Measurements from ENCODE around the gene OTOP3. TPM values are rescaled to one million over a fixed set of nuclear protein-coding genes. Genes with fewer than 3 reads are reported as not detected.

The OTOP3 gene
- total and polyA plus RNA-seq, 2 experiments from 2014 or later: not detected

DNA sequence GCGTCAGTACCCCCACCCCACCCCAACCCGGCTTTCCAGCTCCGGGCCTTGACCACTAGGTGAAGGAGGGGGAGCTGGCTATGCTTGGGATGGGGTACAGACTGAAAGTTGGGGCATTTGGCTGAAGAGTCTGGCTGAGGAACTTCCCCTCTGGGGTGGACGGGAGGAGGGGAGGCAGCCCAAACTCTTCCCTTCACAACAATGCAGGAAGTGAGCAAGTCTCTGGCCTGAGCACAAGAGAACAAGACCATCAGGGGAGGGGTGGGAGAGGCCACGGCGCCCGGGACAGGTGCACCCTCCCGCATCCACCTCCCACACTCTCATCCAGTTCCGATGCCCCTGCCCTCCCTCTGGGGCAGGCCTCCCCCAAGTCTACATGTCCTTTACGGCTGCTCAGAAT is 18.3 kb upstream of the OTOP3 start:
- no peaks in the 10 kb centered on the region; the same call in 2 of the 3 replicates for H3K36me3 Mint-ChIP-seq (ENCODE audit: low read depth)
- no peaks in the 10 kb centered on the region for H4K20me1 ChIP-seq (replicated peaks; ENCODE audit: insufficient read depth)
- H3K9me2 ChIP-seq (ENCODE audit: insufficient read depth): no peaks in the 10 kb centered on the region
- H2AFZ ChIP-seq: no peak overlapping the region
- ATAC-seq (no peak), DNase-seq (ENCODE audit: low spot score) (no peak)
- no peak overlapping the region for H3K27ac ChIP-seq (ENCODE audit: low read depth)
- no peak for TF ChIP-seq EZH2 (IDR thresholded peaks at IDR 0.05; ENCODE audit: low read depth, unreplicated experiment)
- no peak for TF ChIP-seq EZH2phosphoT487 (IDR thresholded peaks at IDR 0.05; ENCODE audit: unreplicated experiment)
- no peak for TF ChIP-seq POLR2AphosphoS5 (IDR thresholded peaks at IDR 0.05; ENCODE audit: low read depth)
- no peak for TF ChIP-seq NANOG (IDR thresholded peaks at IDR 0.05; ENCODE audit: borderline replicate concordance)
- TF ChIP-seq, protein P1, sequence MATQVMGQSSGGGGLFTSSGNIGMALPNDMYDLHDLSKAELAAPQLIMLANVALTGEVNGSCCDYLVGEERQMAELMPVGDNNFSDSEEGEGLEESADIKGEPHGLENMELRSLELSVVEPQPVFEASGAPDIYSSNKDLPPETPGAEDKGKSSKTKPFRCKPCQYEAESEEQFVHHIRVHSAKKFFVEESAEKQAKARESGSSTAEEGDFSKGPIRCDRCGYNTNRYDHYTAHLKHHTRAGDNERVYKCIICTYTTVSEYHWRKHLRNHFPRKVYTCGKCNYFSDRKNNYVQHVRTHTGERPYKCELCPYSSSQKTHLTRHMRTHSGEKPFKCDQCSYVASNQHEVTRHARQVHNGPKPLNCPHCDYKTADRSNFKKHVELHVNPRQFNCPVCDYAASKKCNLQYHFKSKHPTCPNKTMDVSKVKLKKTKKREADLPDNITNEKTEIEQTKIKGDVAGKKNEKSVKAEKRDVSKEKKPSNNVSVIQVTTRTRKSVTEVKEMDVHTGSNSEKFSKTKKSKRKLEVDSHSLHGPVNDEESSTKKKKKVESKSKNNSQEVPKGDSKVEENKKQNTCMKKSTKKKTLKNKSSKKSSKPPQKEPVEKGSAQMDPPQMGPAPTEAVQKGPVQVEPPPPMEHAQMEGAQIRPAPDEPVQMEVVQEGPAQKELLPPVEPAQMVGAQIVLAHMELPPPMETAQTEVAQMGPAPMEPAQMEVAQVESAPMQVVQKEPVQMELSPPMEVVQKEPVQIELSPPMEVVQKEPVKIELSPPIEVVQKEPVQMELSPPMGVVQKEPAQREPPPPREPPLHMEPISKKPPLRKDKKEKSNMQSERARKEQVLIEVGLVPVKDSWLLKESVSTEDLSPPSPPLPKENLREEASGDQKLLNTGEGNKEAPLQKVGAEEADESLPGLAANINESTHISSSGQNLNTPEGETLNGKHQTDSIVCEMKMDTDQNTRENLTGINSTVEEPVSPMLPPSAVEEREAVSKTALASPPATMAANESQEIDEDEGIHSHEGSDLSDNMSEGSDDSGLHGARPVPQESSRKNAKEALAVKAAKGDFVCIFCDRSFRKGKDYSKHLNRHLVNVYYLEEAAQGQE (IDR thresholded peaks at IDR 0.05; ENCODE audit: unreplicated experiment): no peak
- no peak for TF ChIP-seq ZNF114 (CRISPR knock-in tag; IDR thresholded peaks at IDR 0.05)
- TF ChIP-seq JUNB (IDR thresholded peaks at IDR 0.05; ENCODE audit: unreplicated experiment): no peak
- TF ChIP-seq, protein P2, sequence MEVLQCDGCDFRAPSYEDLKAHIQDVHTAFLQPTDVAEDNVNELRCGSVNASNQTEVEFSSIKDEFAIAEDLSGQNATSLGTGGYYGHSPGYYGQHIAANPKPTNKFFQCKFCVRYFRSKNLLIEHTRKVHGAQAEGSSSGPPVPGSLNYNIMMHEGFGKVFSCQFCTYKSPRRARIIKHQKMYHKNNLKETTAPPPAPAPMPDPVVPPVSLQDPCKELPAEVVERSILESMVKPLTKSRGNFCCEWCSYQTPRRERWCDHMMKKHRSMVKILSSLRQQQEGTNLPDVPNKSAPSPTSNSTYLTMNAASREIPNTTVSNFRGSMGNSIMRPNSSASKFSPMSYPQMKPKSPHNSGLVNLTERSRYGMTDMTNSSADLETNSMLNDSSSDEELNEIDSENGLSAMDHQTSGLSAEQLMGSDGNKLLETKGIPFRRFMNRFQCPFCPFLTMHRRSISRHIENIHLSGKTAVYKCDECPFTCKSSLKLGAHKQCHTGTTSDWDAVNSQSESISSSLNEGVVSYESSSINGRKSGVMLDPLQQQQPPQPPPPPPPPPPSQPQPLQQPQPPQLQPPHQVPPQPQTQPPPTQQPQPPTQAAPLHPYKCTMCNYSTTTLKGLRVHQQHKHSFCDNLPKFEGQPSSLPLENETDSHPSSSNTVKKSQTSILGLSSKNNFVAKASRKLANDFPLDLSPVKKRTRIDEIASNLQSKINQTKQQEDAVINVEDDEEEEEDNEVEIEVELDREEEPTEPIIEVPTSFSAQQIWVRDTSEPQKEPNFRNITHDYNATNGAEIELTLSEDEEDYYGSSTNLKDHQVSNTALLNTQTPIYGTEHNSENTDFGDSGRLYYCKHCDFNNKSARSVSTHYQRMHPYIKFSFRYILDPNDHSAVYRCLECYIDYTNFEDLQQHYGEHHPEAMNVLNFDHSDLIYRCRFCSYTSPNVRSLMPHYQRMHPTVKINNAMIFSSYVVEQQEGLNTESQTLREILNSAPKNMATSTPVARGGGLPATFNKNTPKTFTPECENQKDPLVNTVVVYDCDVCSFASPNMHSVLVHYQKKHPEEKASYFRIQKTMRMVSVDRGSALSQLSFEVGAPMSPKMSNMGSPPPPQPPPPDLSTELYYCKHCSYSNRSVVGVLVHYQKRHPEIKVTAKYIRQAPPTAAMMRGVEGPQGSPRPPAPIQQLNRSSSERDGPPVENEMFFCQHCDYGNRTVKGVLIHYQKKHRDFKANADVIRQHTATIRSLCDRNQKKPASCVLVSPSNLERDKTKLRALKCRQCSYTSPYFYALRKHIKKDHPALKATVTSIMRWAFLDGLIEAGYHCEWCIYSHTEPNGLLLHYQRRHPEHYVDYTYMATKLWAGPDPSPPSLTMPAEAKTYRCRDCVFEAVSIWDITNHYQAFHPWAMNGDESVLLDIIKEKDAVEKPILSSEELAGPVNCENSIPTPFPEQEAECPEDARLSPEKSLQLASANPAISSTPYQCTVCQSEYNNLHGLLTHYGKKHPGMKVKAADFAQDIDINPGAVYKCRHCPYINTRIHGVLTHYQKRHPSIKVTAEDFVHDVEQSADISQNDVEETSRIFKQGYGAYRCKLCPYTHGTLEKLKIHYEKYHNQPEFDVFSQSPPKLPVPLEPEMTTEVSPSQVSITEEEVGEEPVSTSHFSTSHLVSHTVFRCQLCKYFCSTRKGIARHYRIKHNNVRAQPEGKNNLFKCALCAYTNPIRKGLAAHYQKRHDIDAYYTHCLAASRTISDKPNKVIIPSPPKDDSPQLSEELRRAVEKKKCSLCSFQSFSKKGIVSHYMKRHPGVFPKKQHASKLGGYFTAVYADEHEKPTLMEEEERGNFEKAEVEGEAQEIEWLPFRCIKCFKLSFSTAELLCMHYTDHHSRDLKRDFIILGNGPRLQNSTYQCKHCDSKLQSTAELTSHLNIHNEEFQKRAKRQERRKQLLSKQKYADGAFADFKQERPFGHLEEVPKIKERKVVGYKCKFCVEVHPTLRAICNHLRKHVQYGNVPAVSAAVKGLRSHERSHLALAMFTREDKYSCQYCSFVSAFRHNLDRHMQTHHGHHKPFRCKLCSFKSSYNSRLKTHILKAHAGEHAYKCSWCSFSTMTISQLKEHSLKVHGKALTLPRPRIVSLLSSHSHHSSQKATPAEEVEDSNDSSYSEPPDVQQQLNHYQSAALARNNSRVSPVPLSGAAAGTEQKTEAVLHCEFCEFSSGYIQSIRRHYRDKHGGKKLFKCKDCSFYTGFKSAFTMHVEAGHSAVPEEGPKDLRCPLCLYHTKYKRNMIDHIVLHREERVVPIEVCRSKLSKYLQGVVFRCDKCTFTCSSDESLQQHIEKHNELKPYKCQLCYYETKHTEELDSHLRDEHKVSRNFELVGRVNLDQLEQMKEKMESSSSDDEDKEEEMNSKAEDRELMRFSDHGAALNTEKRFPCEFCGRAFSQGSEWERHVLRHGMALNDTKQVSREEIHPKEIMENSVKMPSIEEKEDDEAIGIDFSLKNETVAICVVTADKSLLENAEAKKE (CRISPR knock-in tag; IDR thresholded peaks at IDR 0.05): no peak
- no peak for TF ChIP-seq STAT1 (IDR thresholded peaks at IDR 0.05; ENCODE audit: unreplicated experiment)
- no peak for TF ChIP-seq ZNF331 (CRISPR knock-in tag; IDR thresholded peaks at IDR 0.05; ENCODE audit: low read depth)
- no peak for TF ChIP-seq CREB1 (CRISPR knock-in tag; IDR thresholded peaks at IDR 0.05; ENCODE audit: low read depth)
- TF ChIP-seq, protein P3, sequence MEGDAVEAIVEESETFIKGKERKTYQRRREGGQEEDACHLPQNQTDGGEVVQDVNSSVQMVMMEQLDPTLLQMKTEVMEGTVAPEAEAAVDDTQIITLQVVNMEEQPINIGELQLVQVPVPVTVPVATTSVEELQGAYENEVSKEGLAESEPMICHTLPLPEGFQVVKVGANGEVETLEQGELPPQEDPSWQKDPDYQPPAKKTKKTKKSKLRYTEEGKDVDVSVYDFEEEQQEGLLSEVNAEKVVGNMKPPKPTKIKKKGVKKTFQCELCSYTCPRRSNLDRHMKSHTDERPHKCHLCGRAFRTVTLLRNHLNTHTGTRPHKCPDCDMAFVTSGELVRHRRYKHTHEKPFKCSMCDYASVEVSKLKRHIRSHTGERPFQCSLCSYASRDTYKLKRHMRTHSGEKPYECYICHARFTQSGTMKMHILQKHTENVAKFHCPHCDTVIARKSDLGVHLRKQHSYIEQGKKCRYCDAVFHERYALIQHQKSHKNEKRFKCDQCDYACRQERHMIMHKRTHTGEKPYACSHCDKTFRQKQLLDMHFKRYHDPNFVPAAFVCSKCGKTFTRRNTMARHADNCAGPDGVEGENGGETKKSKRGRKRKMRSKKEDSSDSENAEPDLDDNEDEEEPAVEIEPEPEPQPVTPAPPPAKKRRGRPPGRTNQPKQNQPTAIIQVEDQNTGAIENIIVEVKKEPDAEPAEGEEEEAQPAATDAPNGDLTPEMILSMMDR (conservative IDR thresholded peaks at IDR 0.05; ENCODE audit: low read depth in 2 of 2): no peak
- TF ChIP-seq, protein P4, sequence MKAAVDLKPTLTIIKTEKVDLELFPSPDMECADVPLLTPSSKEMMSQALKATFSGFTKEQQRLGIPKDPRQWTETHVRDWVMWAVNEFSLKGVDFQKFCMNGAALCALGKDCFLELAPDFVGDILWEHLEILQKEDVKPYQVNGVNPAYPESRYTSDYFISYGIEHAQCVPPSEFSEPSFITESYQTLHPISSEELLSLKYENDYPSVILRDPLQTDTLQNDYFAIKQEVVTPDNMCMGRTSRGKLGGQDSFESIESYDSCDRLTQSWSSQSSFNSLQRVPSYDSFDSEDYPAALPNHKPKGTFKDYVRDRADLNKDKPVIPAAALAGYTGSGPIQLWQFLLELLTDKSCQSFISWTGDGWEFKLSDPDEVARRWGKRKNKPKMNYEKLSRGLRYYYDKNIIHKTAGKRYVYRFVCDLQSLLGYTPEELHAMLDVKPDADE (IDR thresholded peaks at IDR 0.05): no peak
- peaks cover 7% of the 10 kb centered on the region for H3K4me1 Mint-ChIP-seq
- peaks cover 18% of the 10 kb centered on the region for H3K27me3 ChIP-seq (ENCODE audit: insufficient read depth)
- no peaks in the 10 kb centered on the region; the same call in 2 of the 3 replicates for H3K9me3 Mint-ChIP-seq
- no peaks in the 10 kb centered on the region; the same call in 1 of the 2 replicates for H3K36me3 ChIP-seq (ENCODE audit: insufficient read depth)
- peaks cover 15% of the 10 kb centered on the region for H3K27me3 Mint-ChIP-seq (ENCODE audit: insufficient read depth, low read depth, poor library complexity)
- no peaks in the 10 kb centered on the region for H3F3A ChIP-seq (replicated peaks; ENCODE audit: low read depth)
- no peak overlapping the region for H3K4me2 ChIP-seq
- no peak overlapping the region for H3K27ac Mint-ChIP-seq
- no peaks in the 10 kb centered on the region for H3K79me2 ChIP-seq (replicated peaks; ENCODE audit: insufficient read depth)
- H3K4me3 ChIP-seq: no peak overlapping the region
- no peak overlapping the region for H3K4me3 Mint-ChIP-seq
- H3K4me1 ChIP-seq (ENCODE audit: insufficient read depth): peaks cover under 1% of the 10 kb centered on the region; the same call in 1 of the 2 replicates

All from GM23338 (cell line).